GM12874 (cell line): Measurements from ENCODE around the gene FAM210A.

Experiments used
- TF ChIP-seq, protein P1 (sequence below): IDR thresholded peaks from 2 replicates; pipeline ENCODE4 v1.5.1; 2011; ENCODE audit warnings: low read depth, mild to moderate bottlenecking, control low read depth, low read length, moderate library complexity; ENCODE audit not compliant: insufficient read depth

FAM210A gene

DNA sequence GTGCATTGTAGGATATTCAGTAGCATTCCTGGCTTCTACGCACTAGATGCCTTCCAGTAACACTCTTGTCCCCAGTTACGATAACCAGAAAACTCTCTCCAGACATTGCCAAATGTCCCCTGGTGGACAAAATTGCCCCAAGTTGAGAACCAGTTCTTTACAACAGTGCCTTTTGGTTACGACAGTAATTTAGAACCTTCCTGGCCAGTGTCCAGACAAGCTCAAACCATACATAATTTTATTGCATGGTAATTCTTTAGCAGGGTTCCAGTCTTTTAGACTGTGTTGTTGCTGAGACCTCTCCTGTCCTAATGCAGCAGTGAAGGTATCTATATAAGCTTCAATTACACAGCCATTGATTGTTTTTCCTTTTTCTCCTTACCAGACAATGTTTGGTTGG lies 20.3 kb upstream of the FAM210A start:
- TF ChIP-seq, protein P1, sequence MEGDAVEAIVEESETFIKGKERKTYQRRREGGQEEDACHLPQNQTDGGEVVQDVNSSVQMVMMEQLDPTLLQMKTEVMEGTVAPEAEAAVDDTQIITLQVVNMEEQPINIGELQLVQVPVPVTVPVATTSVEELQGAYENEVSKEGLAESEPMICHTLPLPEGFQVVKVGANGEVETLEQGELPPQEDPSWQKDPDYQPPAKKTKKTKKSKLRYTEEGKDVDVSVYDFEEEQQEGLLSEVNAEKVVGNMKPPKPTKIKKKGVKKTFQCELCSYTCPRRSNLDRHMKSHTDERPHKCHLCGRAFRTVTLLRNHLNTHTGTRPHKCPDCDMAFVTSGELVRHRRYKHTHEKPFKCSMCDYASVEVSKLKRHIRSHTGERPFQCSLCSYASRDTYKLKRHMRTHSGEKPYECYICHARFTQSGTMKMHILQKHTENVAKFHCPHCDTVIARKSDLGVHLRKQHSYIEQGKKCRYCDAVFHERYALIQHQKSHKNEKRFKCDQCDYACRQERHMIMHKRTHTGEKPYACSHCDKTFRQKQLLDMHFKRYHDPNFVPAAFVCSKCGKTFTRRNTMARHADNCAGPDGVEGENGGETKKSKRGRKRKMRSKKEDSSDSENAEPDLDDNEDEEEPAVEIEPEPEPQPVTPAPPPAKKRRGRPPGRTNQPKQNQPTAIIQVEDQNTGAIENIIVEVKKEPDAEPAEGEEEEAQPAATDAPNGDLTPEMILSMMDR, result no peak

DNA sequence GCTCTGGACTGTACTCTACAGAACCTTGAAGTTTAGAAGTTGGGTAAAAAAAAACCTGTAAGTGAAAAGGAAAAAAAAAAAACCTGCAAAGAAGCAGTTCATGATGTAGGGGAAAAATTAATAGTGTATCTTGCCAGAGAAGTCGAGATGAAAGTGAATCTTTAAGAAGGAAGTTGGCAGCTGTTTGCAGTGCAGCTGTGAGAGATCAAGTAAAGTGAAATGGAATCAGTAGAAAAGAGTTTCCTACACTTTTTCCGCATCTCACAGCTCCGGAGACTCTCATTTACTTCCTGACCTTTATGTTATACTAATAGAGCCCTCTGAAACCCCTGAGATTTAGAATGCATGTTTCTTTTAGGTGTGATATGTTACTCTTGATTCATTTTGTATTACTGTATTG lies 19.3 kb upstream of the FAM210A start:
- TF ChIP-seq, protein P1, result no peak

GRCh38 chr18:13735681-13736080 lies 9.3 kb upstream of the FAM210A start:
- TF ChIP-seq, protein P1, result no peak

DNA sequence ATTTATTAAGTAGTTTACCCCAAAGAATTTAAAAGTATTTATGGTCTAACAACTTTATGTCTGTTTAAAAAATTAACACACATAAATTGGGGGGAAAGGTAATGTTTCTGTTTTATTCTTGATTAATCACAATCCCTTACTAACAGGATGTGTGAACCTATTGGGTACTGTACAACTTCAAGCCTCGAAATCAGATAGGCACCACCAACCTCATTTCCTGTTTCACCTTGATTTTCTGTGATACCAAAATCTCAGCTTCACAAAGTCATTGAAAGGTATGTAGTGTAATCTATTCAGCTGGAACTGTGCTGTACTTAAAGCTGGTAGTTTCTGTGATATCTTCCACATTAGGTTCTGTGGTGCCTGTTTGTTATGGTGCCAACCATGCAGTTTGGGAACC lies 4.1 kb upstream of the FAM210A start:
- TF ChIP-seq, protein P1, result no peak

DNA sequence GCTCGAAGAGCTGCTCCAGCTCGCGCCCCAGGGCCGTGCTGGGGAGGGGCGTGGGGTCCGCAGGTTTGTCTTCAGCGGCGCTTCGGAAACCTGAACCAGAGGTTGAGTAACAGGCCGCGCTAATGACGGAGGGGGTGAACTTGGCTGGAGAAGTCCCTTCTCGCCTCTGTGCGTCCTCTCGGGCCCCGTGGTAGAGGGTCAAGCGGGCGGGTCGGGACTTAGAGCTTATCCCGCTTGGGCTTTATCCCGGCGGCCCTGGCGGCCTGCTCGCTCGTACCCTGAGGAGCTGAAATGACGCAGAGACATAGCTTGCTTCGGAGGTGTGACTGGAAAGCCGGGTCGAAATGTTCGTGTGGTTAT lies 594 bp upstream of the FAM210A start:
- TF ChIP-seq, protein P1, result no peak

GRCh38 chr18:13725566-13726231 lies 659 bp downstream of the FAM210A start:
- TF ChIP-seq, protein P1, result no peak

- TF ChIP-seq, protein P1, result no peak
Observed at GRCh38 chr18:13720847-13721246, 5.5 kb downstream of the FAM210A start.
